Measurements from ENCODE around the gene SNX1. TPM values are rescaled to one million over a fixed set of nuclear protein-coding genes. Genes with fewer than 3 reads are reported as not detected.

The SNX1 gene
- total RNA-seq, 1 donor from 2014 or later, result 111 TPM

DNA sequence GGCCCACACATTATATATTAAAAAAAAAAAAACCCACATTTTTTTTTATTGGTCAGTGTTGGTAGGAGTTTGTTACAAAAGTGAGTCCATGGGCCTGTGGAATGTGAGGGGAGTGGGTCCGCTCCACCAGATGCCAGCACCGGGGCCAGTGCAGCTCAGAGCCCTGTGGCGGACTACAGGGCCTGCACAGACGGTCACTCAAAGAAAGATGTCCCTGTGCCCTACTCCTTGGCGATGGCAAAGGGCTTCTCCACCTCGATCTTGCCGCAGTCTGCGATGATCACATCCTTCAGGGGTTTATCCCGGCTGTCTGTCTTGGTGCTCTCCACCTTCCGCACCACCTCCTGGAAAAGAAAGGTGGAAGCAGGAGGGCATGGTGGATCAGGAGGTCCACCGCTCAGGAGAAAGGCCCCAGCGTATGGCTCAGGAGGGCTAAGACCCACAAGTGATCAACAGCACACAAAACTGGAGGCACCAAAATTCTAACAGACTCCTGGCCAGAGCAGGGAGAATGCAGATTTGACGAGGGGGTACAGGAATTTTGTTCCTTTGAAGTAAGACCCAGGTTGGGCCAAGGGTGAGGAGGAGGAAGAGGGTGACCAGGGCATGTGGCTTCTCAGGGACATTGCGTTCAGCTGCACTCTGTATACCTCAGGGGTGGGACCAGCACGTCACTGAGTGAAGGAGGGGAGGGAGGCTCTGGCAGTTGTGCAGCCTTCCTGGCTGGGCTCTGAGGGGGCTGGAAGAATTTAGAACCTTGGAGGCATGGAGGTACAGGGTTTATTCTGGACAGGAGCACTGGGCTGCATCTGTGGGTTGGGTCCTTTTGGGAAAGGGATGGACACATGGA, 60.2 kb downstream of the SNX1 start:
- intact Hi-C loops (cut with DNase I), result no loop called here
- DNase-seq (ENCODE audit: low spot score), result peak; percentile 43

DNA sequence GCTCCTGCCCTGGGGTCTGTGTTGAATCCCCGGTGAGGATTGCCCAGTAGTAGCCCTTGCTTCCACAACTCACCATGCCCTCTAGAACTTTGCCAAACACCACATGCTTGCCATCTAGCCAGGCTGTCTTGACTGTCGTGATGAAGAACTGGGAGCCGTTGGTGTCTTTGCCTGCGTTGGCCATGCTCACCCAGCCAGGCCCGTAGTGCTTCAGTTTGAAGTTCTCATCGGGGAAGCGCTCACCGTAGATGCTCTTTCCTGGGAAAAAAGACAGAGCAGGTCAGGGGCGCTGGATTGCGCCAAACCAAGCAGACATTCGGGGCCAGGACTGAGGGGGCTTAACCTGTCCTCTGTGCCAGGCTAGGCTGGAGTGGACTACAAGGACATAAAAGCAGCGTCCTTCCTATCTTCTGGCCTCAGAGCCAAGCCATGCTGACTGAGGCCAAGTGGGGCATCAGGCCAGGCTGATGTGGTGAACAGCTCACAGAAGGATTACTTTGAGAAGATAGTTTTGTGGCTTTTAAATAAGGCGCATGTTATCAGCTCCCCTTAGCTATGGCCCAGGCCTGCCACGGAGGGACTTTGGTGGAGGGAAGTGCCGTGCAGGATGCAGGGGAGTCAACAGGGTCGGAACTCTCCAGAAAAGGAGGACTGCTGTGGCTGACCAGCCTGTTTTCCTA, 61.0 kb downstream of the SNX1 start:
- intact Hi-C loops (cut with DNase I), result no loop called here
- DNase-seq (ENCODE audit: low spot score), result peak; percentile 61

DNA sequence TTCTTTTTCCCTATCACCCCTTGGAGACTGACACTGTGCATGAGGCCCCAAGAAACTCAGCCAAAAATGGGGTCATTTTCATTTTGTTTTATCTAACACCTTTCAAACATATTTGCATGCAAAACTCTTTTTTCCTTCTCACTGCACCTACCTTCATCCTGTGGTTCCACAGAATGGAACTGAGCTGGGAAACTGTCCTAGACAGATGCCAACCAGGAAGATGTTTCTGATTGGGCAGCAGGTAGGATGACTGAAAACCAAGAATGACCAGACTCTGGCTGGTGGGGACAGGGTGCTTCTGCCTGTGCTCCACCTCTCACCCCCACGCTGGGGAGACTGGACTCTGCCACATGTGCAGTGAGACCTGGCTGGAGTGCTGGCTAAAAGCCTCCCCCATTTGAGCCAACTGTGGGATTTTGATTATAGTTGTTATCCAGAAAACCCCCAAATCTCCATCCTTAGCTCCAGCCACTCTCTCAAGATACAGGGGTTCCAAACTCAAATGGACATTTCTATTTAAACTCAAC, 61.9 kb downstream of the SNX1 start:
- DNase-seq (ENCODE audit: low spot score), result peak; percentile 33
- intact Hi-C loops (cut with DNase I), result no loop called here

DNA sequence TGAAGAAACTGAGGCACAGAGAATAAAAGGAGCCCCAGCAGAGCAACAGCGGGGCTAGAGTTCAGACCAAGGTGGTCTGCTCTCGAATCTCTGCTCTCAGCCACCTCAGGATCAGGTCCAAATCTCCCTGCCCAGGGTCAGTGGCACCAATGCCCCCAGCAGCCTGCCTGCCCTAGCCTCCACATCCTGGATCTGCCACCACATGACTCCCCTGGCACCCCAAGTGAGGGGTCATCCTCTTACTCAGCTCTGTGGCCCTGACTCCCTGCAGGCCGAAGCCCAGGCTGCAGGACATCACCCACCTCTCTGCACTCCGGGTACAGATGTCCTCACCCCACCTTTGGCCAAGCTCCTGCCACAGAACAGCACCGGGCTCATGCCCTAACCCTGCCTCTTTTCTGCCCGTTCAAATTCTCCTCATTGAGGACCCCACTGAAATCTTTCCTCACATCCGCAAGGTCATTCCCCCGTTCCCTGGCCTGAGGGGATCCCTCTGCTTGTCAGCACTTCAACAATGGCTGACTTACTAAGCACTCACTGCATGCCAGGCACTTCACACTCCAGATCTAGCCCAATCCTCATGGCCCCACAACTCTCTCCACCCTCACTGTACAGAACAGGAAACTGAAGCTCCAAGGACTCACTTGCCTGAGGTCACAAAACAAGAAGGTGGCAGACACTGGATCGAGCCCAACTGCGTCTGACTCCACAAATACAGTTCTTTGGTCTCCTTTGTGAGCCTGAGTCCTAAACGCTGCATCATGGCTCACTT, 62.8 kb downstream of the SNX1 start:
- DNase-seq (ENCODE audit: low spot score), result peak; percentile 60
- intact Hi-C loops (cut with DNase I), result no loop called here

DNA sequence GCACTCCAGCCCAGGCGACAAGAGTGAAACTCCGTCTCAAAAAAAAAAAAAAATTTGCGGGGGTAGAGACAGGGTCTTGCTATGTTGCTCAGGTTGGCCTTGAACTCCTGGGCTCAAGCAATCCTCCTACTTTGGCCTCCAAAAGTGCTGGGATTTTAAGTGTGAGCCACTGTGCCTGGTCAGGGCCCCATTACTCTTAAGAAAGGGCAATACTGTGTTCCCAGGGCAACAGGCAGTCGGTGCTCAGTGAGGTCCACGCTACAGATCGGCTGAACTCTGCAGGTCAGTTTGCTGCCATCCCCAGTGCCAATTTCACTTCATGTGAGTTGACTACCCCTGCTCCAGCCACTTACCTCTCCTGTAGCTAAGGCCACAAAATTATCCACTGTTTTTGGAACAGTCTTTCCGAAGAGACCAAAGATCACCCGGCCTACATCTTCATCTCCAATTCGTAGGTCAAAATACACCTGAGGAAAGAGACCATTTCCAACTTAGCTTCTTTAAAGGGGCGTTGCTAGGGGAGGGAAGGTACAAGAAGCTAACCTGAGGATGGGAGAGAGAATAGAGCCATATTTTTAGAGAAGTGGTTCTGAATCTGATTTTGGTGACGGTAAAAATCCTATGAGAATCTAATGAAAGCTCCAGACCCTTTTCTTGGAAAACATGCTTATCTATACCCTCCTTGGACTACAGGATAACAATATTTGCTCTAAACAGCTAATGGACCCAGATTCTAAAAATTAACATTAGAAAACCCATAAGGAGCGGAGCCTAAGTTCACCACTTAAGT, 66.1 kb downstream of the SNX1 start:
- intact Hi-C loops (cut with DNase I), result loop anchor here (2.0 kb wide), 1 partner anchor 225 kb away; the partner anchor contains the start of gene TRIP4

DNA sequence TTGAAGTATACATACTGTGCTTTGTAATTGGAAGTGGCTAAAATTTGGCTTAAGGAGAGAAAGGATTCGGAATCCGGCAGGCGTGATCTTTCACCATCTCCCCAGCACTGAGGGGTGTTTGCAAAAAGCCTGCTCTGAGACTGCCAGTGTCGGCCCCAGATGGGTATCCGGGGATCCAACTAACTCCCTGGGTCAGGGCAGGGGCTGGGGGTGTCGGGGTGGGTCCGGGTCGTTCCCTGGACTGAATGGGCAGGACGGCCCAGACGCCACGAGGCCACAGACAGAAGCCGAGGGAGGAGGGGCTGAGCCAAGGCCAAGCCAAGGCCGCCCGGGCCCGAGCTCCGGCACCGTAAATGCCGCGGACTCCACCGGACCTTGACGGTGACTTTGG, 66.7 kb downstream of the SNX1 start:
- peak; percentile 78 for DNase-seq (ENCODE audit: low spot score)
- intact Hi-C loops (cut with DNase I), result loop anchor here (2.0 kb wide), 1 partner anchor 224 kb away; the partner anchor contains the start of gene TRIP4

More for the DNA sequence above, 66.1 kb downstream of the SNX1 start:
- peak; percentile 49 for DNase-seq (ENCODE audit: low spot score)

DNA sequence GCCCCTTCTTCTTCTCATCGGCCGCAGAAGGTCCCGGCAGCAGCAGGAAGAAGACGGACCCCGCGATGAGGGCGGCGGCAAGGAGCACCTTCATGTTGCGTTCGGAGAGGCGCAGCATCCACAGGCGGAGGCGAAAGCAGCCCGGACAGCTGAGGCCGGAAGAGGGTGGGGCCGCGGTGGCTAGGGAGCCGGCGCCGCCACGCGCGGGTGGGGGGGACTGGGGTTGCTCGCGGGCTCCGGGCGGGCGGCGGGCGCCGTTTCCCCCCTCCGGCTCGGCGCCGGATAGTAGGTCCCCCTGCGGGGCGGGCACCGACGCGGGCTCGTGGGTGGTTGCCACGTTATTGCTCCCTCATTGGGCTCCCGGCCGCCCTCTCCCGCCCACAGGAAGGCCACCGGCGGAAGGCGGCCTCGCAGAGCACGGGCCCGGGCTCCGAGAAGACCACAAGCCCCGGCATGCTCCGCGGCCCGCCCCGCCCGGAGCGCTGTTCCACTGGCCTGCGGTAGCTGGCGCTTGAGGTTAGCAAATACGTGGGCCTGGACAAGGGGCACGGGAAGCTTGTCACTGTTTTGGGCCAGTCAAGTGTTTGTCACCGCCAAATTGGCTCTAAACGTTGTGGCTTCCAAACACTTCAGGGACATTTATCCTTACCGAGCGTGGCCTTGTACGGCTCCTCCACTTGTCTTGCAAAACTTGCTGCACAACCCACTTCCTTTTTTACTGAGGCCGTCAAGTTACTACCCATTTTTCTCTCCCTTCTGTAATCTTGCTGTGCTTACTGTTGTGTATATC, 67.3 kb downstream of the SNX1 start, which contains the start of gene PPIB:
PPIB (minus strand) TSS at position 154 of the 790 bp plus-strand sequence; CDS start at position 118, 36 bp downstream.
- DNase-seq (ENCODE audit: low spot score), result peak; percentile 99
- intact Hi-C loops (cut with DNase I), result loop anchor here (2.0 kb wide), 1 partner anchor 224 kb away; the partner anchor contains the start of gene TRIP4

DNA sequence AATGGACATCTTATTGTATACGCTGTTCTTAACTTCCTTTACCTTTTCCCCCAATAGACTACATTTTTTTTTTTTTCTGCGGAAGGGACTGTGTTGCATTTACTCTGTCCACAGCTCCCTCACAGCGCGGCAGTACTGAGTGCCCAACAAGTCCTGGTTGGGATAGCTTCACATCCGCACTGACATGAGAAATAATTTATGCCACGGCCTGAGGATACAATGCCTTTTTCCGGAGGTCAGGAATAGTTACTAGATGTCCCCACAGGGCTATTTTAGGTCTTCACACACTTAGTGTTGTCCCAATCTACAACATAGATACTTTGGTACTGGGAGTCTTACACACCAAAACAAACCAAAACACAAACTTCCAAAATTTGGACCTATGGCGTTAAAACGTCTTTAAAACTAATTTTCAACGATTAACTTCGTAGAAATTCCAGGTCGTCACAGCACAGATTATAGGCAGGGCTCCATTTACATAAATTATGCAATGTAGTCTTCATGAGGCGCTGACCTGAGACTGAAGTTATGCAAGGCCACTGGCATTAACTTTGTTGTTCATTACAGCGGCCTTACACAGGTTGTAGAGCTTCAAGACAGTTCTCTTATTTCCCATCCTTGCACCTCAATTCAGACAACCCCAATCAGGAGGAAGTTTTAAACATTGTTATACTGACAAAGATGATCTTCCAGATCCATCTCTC, 68.0 kb downstream of the SNX1 start:
- no peak for DNase-seq (ENCODE audit: low spot score)
- intact Hi-C loops (cut with DNase I), result loop anchor here (2.0 kb wide), 1 partner anchor 223 kb away; the partner anchor contains the start of gene TRIP4

DNA sequence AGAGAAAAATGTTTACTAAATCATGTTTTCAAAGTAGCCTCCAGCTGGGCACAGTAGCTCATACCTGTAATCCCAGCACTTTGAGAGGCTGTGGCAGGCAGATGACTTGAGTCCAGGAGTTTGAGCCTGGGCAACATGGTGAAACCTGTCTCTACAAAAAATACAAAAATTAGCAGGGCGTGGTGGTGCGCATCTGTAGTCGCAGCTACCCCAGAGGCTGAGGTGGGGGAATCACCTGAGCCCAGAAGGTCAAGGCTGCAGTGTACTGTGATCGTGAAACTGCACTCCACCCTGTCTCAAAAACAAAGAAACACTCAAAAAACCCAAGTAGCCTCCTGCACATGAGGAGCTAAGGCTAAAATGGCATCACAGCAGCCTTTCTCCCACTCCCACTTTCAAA, 68.7 kb downstream of the SNX1 start:
- DNase-seq (ENCODE audit: low spot score), result no peak
- intact Hi-C loops (cut with DNase I), result no loop called here

DNA sequence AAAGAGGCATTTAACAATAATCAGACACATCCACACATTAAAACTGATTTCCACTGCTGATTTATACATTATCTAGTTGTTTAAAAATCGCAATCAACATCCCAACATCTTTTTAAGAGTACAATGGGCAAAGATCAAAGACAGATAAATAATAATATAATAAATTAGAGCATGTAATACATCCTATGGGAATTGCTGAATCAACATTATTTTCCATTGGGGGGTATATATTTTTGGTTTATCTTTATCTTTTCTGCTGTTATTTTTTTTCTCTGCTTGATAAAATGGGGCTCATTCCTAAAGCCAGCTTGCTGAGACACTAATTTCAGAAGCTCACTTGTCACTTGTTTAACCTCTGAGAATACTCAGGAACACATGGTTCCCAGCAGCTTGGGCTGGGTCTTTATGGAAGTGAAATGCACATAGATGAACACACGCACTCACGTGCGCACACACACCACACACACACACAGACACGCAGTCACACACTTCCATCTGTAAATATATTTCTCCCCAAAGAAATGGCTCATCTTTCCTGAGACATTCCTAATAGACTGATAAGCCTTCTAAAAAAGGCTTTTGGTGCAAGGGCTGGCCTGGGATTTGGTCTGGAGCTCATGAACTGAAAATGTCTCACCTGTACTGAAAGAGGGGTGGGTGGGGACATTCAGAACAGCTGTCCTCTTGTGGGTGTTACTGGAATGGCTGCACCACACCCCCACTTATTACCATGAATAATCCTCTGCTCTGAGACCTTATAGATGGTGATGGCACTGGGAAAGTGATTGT, 70.5 kb downstream of the SNX1 start:
- intact Hi-C loops (cut with DNase I), result no loop called here
- no peak for DNase-seq (ENCODE audit: low spot score)

DNA sequence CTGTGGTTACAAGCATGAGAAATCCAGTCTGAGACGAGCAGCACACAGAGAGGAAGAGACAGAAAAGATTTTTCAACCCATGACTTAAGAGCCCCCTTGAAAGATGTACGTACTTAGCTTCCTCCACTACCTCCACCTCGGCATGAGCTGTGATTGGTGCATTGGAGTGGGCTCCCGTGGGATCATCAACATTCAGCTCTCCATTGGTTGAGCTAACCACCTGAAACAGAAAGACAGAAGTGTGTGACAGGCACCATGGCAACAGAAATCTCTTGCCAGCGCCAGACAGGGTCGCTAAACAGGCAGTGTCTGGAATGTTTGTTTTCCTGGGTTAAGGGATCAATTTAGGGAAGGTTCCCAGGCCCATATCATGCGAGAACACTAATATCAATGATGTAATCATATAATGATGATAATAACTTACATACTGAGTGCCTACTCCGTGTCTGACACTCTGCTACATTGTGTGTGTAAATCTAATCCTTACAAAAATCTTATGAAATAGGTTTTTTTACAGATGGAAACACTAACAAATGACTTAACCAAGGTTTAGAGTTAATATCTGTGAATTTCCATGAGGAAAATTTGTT, 84.5 kb downstream of the SNX1 start:
- intact Hi-C loops (cut with DNase I), result no loop called here
- no peak for DNase-seq (ENCODE audit: low spot score)

DNA sequence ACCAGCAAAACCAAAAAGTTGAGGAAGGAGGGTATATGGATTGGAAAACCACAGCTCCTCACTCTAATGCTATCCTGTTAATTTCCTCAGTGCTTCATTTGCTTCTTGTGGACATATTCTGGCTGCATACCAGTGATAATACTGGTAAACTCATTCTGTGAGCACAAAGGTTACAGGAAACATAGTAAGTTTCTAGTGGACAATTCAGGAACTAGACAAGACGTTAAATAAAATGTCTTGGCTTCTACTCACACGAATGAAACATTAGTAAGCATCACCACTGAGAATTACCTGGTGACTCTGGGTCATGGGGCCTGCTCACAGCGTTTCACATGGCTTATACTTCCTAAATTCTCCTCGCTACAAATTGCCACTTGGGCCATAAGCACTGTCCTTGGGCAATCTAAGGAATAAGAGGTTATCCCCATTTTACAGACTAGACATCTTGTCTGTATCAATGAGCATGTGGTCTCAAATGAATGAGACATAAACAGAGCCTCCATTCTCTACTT, 87.1 kb downstream of the SNX1 start:
- no peak for DNase-seq (ENCODE audit: low spot score)
- intact Hi-C loops (cut with DNase I), result no loop called here

DNA sequence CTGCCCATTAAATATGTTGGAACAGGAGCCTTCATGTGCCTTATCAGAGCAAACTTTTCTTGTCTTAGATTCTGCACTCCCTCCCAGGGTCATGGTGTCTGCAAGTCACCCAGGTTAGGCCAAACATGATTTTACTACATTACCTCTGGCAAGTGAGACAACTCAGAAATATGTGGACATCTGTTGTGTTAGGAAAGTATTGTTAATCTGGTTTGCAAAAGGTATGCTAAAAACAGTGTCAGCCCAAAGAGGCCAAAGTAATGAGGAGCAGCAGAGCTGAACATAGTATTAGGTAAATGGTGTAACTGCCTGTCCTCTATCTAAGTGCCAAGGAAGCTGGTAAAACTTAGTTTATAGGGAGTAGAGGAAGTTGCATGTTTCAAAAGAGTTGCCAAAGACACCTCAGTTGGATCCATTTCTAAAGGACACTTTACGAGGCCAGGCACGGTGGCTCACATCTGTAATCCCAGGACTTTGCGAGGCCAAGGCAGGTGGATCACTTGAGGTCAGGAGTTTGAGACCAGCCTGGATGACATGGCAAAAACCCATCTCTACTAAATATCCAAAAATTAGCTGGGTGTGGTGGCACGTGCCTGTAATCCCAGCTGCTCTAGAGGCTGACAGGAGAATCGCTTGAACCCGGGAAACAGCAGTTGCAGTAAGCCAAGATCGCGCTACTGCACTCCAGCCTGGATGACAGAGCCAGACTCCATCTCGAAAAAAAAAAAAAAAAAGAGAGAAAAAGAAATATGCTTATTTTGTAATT, 89.5 kb downstream of the SNX1 start:
- intact Hi-C loops (cut with DNase I), result no loop called here
- DNase-seq (ENCODE audit: low spot score), result no peak

DNA sequence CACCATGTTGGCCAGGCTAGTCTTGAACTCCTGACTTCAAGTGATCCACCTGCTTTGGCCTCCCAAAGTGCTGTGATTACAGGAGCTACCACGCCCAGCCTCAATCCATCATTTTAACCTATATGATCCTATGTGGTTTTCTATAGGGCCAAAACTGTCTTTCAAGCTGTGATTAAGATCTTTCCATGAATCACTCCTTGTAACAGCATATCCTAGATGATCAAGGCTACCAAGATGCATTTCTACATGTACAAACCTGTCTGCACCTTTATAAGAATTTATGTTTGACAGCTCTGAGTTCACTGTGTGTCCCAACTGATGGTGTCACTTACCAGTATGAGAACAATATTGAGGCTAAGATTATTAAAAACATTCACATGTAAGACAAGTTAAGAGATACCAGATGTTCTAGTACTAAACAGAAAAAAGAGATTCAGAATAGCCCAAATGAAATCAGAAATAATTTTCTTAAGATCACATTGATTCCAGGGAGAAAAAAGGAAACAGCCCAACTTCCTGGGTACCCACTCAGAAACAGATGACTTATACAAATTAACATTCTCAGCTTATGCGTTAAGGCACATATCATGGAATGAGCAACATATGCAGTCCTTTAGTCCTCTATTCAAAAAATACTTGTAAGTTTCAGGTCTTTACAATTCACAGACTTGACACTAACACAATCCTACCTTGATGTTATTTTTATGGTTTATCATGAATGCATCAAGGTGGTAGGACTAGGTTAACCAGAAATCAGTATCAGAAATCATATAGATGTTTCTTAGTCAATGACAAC, 91.8 kb downstream of the SNX1 start:
- no peak for DNase-seq (ENCODE audit: low spot score)
- intact Hi-C loops (cut with DNase I), result no loop called here

Data from cardiac septum (tissue), 1 donor.